Measurements from ENCODE around the gene ADRA1B.
A peak's percentile ranks its signal among the peaks of the same experiment; 100 is the strongest.

Gene ADRA1B

DNA sequence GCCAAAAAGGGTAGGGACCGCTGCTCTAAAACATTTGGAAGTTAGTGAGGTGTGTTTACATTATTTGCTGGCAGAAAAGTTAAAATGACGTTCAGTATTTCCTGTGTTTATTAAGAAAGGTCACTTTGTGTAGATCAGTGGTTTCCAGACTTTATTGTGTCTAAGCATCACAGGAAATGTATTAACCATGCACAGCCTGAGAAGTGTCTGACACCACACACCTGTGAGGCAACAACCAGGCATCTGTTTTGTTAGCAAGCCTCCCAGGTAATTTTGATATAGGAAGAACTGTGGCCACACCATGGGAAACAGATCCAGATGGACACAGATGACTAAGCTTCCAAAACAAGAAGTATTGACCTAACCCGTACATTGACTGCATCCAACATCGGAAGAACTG is 104.7 kb downstream of the ADRA1B start:
- DNase-seq: no peak

DNA sequence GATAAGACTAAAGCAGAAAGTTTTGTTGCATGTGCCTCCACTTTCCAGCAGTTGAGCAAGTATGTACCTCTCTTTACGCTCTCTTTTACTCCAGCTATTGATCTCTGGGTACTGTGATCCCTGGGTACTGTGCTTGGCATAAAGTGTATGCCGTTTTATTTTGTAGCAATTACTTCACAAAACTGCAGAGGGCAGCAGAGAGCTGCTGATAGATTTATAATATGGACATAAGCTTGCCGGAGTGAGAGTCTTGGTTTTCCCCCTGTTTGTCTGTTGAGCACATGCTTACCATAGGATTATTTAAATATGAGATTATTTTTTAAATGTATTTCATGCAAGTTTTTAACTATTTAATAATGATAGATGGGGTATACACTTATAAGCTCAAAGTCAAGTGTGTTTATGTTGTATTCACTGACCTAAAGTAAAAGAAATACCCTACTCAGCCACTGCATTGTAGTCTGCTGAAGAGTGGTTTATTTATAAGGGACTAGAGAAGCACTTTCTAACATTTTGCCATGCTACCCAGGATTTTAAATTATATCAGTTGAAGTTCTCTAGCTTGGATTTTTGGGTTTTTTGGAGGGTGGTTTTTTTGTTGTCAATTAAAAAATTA is 105.7 kb downstream of the ADRA1B start:
- DNase-seq: peak; percentile 63 to 83 (median 80)
